OCI-LY3 (cell line): ENCODE data around the gene C6.

Experiments
- EZH2phosphoT487 ChIP-seq: fragments of 200-600 bp; shearing (Covaris generic); IDR thresholded peaks from 2 replicates; pipeline ENCODE4 v1.6.1; 2018; ENCODE audit warnings: antibody characterized with exemption, mixed run types, low read depth
- TF ChIP-seq, protein P1 (sequence below): fragments of 200-600, 300-600 bp; sonication (generic); IDR thresholded peaks from 2 replicates; pipeline ENCODE4 v1.5.1; 2014; ENCODE audit warnings: antibody characterized with exemption, low read length, low read depth

GRCh38 chr5:41199660-41200059 lies 13.7 kb downstream of the C6 start:
- TF ChIP-seq, protein P1, sequence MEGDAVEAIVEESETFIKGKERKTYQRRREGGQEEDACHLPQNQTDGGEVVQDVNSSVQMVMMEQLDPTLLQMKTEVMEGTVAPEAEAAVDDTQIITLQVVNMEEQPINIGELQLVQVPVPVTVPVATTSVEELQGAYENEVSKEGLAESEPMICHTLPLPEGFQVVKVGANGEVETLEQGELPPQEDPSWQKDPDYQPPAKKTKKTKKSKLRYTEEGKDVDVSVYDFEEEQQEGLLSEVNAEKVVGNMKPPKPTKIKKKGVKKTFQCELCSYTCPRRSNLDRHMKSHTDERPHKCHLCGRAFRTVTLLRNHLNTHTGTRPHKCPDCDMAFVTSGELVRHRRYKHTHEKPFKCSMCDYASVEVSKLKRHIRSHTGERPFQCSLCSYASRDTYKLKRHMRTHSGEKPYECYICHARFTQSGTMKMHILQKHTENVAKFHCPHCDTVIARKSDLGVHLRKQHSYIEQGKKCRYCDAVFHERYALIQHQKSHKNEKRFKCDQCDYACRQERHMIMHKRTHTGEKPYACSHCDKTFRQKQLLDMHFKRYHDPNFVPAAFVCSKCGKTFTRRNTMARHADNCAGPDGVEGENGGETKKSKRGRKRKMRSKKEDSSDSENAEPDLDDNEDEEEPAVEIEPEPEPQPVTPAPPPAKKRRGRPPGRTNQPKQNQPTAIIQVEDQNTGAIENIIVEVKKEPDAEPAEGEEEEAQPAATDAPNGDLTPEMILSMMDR = no peak
- TF ChIP-seq EZH2phosphoT487 = no peak
